Activated CD4-positive, alpha-beta memory T cell treated with anti-CD3 and anti-CD28 coated beads for 36 hours (primary cell): ENCODE measurements around the gene EFNA5. TPM values are rescaled to one million over a fixed set of nuclear protein-coding genes. Genes with fewer than 3 reads are reported as not detected.

Experiments used
- CTCF ChIA-PET: fragments of 350-600 bp; sonication (Branson Sonifier 250); formaldehyde crosslinking; loops from one replicate; lab custom pipeline; 2021; ENCODE audit warnings: antibody characterized with exemption, inconsistent platforms; lab: Charles Lee
- POLR2A ChIA-PET: fragments of 350-600 bp; sonication (Branson Sonifier 250); formaldehyde crosslinking; loops from one replicate; lab custom pipeline; 2021; ENCODE audit warnings: antibody characterized with exemption; lab: Charles Lee
- DNase-seq: peaks from one replicate; pipeline ENCODE4 v3.0.0-alpha.2; 2020
- H3K27ac Mint-ChIP-seq: one replicate; pipeline ENCODE4 v1.8.0; 2021; ENCODE audit warnings: mixed read lengths
- H3K27me3 Mint-ChIP-seq: one replicate; pipeline ENCODE4 v1.8.0; 2021; ENCODE audit warnings: mixed read lengths
- H3K36me3 Mint-ChIP-seq: one replicate; pipeline ENCODE4 v1.8.0; 2021; ENCODE audit warnings: mixed read lengths
- H3K4me1 Mint-ChIP-seq: one replicate; pipeline ENCODE4 v1.8.0; 2021; ENCODE audit warnings: low read depth, mixed read lengths
- H3K4me3 Mint-ChIP-seq: one replicate; pipeline ENCODE4 v1.8.0; 2021; ENCODE audit warnings: mild to moderate bottlenecking, mixed read lengths
- H3K9me3 Mint-ChIP-seq: one replicate; pipeline ENCODE4 v1.8.0; 2021; ENCODE audit warnings: mixed read lengths
- intact Hi-C: fragments of 100-400 bp; cut with micrococcal nuclease; formaldehyde crosslinking; loops from one replicate; pipeline ENCODE4 v1.15.1; 2023
- total RNA-seq, 2 experiments: library from RNA; stranded (reverse); gene quantifications; one replicate each; pipeline ENCODE4 v1.2.3, GENCODE V29; 2021

EFNA5 gene
- total RNA-seq, 2 experiments from 2014 or later = not detected

- ChIA-PET CTCF (no interaction called here), POLR2A (no interaction called here)
Measured at GRCh38 chr5:107592515-107592914, 78.2 kb downstream of the EFNA5 start.

GRCh38 chr5:107590686-107591085, 80.1 kb downstream of the EFNA5 start:
- Mint-ChIP-seq H3K4me1 (no peaks in the 10 kb centered on the region), H3K4me3 (no peak overlapping the region), H3K36me3 (no peaks in the 10 kb centered on the region), H3K9me3 (no peaks in the 10 kb centered on the region), H3K27me3 (peaks cover 3% of the 10 kb centered on the region), H3K27ac (no peak overlapping the region)
- no peak for DNase-seq
- intact Hi-C loops = no loop called here
- ChIA-PET POLR2A (no interaction called here), CTCF (interaction anchor here (0.9 kb wide), 1 partner anchor 19 kb away, joined by 3 read pairs; no protein-coding TSS in a partner anchor)

More at GRCh38 chr5:107592515-107592914, 78.2 kb downstream of the EFNA5 start:
- Mint-ChIP-seq H3K4me1 (no peaks in the 10 kb centered on the region), H3K4me3 (no peak overlapping the region), H3K36me3 (no peaks in the 10 kb centered on the region), H3K27me3 (peaks cover 1% of the 10 kb centered on the region), H3K9me3 (no peaks in the 10 kb centered on the region), H3K27ac (no peak overlapping the region)
- DNase-seq = no peak
- intact Hi-C loops = no loop called here

DNA sequence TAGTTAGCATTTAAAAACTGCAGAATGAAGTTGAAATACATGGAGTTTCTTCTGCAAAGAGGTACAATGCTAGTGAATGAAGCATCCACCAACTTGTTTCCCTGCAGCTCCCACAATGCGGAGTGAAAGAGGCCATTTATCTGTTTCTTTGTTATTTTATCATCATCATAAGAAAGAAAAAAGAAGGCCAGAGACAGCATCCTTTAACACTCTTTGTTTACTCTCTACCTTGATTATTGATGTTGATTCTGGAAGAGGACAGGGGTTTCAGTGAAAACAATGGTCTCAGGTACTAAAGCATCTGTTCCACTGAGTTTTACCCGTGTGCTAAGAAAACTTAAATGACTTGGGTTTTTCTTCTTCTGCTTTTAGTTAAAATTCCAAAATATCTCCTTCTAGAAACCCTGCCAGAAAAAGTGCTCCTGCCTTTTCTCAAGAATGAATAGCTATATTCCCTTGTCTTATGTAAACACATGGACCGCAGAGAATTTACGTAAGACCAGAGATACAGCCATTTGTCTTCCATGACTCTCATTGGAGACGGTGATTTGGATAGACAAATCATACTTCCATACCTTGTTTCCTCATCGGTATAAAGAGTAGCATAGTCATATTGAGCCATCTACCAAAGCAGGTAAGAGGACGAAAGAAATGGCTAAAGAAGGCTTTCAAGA, 81.1 kb downstream of the EFNA5 start:
- H3K4me1 Mint-ChIP-seq = no peaks in the 10 kb centered on the region
- ChIA-PET CTCF (interaction anchor here (1.2 kb wide), 1 partner anchor 18 kb away, joined by 3 read pairs; no protein-coding TSS in a partner anchor), POLR2A (no interaction called here)
- DNase-seq = no peak
- H3K9me3 Mint-ChIP-seq = no peaks in the 10 kb centered on the region
- H3K36me3 Mint-ChIP-seq = no peaks in the 10 kb centered on the region
- peaks cover 3% of the 10 kb centered on the region for H3K27me3 Mint-ChIP-seq
- H3K4me3 Mint-ChIP-seq = no peak overlapping the region
- intact Hi-C loops = no loop called here
- no peak overlapping the region for H3K27ac Mint-ChIP-seq

GRCh38 chr5:107582625-107583024, 88.1 kb downstream of the EFNA5 start:
- CTCF ChIA-PET = interaction anchor here (4.2 kb wide), 1 partner anchor 11 kb away, joined by 17 read pairs; no protein-coding TSS in a partner anchor

DNA sequence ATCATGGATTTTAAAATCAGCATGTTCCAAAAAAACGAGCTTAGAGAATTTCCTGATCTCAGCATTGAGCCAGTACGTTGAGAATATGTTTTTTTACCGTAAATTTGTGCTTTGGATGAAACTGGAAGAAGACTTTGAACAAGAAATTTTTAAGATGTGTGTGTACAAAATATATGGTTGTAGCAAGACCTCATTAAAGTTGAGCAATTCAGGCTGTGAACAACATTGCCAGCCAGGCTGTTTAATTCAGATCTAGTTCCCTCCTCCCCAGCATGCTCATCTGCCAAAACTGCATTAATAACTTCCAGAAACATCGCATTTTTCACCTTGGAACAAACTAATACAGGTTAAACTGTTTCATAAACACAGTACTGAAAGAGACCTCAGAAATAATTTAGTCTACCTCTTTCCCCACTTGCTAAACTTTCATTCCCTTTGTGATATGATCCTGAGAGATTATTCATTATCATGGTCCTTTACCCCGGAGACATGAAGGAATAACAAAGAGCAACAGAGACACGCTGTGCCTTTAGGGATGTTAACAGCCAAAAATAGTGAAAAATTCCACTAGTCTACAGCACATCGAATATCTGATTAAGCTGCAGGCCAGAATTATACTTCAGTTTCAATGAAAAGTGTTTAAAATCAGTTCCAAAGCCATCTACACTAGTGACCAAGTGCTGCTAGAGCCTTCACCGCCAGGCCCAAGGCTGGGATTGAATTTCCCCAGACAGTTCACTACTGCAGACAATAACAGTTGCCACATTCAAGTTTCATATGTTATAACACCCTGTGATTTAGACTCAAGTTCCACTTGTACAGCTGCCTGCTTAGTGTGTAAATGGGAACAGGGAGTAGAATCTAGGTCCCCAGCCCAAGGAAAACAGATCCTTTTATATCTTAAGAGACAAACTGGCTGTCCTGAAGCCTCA, 89.6 kb downstream of the EFNA5 start:
- no peak for DNase-seq
- H3K27me3 Mint-ChIP-seq = peaks cover 13% of the 10 kb centered on the region
- ChIA-PET CTCF (interaction anchor here (4.2 kb wide), 1 partner anchor 9 kb away, joined by 17 read pairs; no protein-coding TSS in a partner anchor), POLR2A (no interaction called here)
- no peaks in the 10 kb centered on the region for H3K9me3 Mint-ChIP-seq
- no peak overlapping the region for H3K4me3 Mint-ChIP-seq
- no peaks in the 10 kb centered on the region for H3K4me1 Mint-ChIP-seq
- H3K27ac Mint-ChIP-seq = no peak overlapping the region
- H3K36me3 Mint-ChIP-seq = no peaks in the 10 kb centered on the region
- intact Hi-C loops = no loop called here

More at GRCh38 chr5:107582625-107583024, 88.1 kb downstream of the EFNA5 start:
- Mint-ChIP-seq H3K4me1 (no peaks in the 10 kb centered on the region), H3K9me3 (no peaks in the 10 kb centered on the region), H3K36me3 (no peaks in the 10 kb centered on the region), H3K4me3 (no peak overlapping the region), H3K27me3 (peaks cover 9% of the 10 kb centered on the region), H3K27ac (no peak overlapping the region)
- POLR2A ChIA-PET = no interaction called here
- intact Hi-C loops = no loop called here
- no peak for DNase-seq

GRCh38 chr5:107578051-107578635, 92.6 kb downstream of the EFNA5 start:
- no peaks in the 10 kb centered on the region for H3K4me1 Mint-ChIP-seq
- no peaks in the 10 kb centered on the region for H3K36me3 Mint-ChIP-seq
- H3K9me3 Mint-ChIP-seq = no peaks in the 10 kb centered on the region
- no peak overlapping the region for H3K4me3 Mint-ChIP-seq
- H3K27ac Mint-ChIP-seq = no peak overlapping the region
- POLR2A ChIA-PET = no interaction called here
- intact Hi-C loops = no loop called here
- no peak for DNase-seq
- CTCF ChIA-PET = no interaction called here
- peaks cover 14% of the 10 kb centered on the region for H3K27me3 Mint-ChIP-seq

GRCh38 chr5:107577394-107577950, 93.3 kb downstream of the EFNA5 start:
- DNase-seq = no peak
- CTCF ChIA-PET = interaction anchor here (0.6 kb wide), 1 partner anchor 1516 kb away, joined by 3 read pairs; no protein-coding TSS in a partner anchor
- H3K4me3 Mint-ChIP-seq = no peak overlapping the region

GRCh38 chr5:107576736-107577393, 93.9 kb downstream of the EFNA5 start:
- no peak for DNase-seq
- CTCF ChIA-PET = interaction anchor here (0.6 kb wide), 1 partner anchor 1517 kb away, joined by 3 read pairs; no protein-coding TSS in a partner anchor
- peaks cover 27% of the 10 kb centered on the region for H3K27me3 Mint-ChIP-seq
- H3K9me3 Mint-ChIP-seq = no peaks in the 10 kb centered on the region
- no peak overlapping the region for H3K27ac Mint-ChIP-seq
- no peaks in the 10 kb centered on the region for H3K36me3 Mint-ChIP-seq
- POLR2A ChIA-PET = no interaction called here
- intact Hi-C loops = no loop called here
- H3K4me1 Mint-ChIP-seq = peaks cover 4% of the 10 kb centered on the region
- H3K4me3 Mint-ChIP-seq = no peak overlapping the region

More at GRCh38 chr5:107577394-107577950, 93.3 kb downstream of the EFNA5 start:
- POLR2A ChIA-PET = no interaction called here
- Mint-ChIP-seq H3K4me1 (no peaks in the 10 kb centered on the region), H3K27me3 (peaks cover 21% of the 10 kb centered on the region), H3K36me3 (no peaks in the 10 kb centered on the region), H3K9me3 (no peaks in the 10 kb centered on the region), H3K27ac (no peak overlapping the region)
- intact Hi-C loops = no loop called here

DNA sequence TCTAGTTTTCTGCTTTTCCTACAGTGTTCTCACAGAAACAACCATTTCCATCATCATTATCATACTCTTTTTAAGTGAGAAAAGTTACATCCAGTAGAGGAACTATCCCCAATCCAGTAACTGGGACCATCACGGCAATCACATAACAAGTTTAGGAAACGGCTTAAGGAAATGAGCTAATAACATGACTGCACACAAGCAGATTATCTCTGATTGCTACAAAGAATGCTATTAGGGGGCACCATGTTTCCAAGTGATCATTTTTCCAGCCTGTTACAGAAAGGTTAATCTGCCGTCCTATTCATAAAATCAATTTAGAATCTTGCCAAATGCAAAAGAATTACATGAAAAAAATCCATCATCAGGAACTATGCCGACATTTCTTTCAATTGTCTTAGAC, 94.6 kb downstream of the EFNA5 start:
- Mint-ChIP-seq H3K27me3 (peaks cover 25% of the 10 kb centered on the region), H3K4me1 (peaks cover 11% of the 10 kb centered on the region), H3K4me3 (no peak overlapping the region), H3K36me3 (no peaks in the 10 kb centered on the region), H3K9me3 (no peaks in the 10 kb centered on the region), H3K27ac (no peak overlapping the region)
- intact Hi-C loops = no loop called here
- CTCF ChIA-PET = no interaction called here
- POLR2A ChIA-PET = no interaction called here
- DNase-seq = no peak

- H3K36me3 Mint-ChIP-seq = no peaks in the 10 kb centered on the region
- no peaks in the 10 kb centered on the region for H3K9me3 Mint-ChIP-seq
- no peak overlapping the region for H3K27ac Mint-ChIP-seq
- H3K4me1 Mint-ChIP-seq = peaks cover 16% of the 10 kb centered on the region
- DNase-seq = no peak
- intact Hi-C loops = loop anchor here (5.0 kb wide), 1 partner anchor 87 kb away; no protein-coding TSS in a partner anchor
- POLR2A ChIA-PET = no interaction called here
- peaks cover 20% of the 10 kb centered on the region for H3K27me3 Mint-ChIP-seq
- H3K4me3 Mint-ChIP-seq = no peak overlapping the region
- CTCF ChIA-PET = interaction anchor here (0.9 kb wide), 1 partner anchor 9 kb away, joined by 4 read pairs; no protein-coding TSS in a partner anchor
Measured at GRCh38 chr5:107574287-107574686, 96.5 kb downstream of the EFNA5 start.

- no peak for DNase-seq
- POLR2A ChIA-PET = no interaction called here
- CTCF ChIA-PET = interaction anchor here (0.6 to 2.2 kb wide), 42 partner anchors 9 to 728 kb away, joined by 3 to 20 read pairs (median 3); no protein-coding TSS in a partner anchor
- Mint-ChIP-seq H3K4me1 (peaks cover 16% of the 10 kb centered on the region), H3K36me3 (no peaks in the 10 kb centered on the region), H3K27ac (no peak overlapping the region), H3K4me3 (peak overlapping the region; percentile 23), H3K9me3 (no peaks in the 10 kb centered on the region), H3K27me3 (peaks cover 20% of the 10 kb centered on the region)
- intact Hi-C loops = loop anchor here (1.0 to 5.0 kb wide), 3 partner anchors 86 to 310 kb away; no protein-coding TSS in a partner anchor
Measured at GRCh38 chr5:107572715-107573368, 97.9 kb downstream of the EFNA5 start.
